ENCODE measurements around the gene NINJ1.

Gene NINJ1, protein sequence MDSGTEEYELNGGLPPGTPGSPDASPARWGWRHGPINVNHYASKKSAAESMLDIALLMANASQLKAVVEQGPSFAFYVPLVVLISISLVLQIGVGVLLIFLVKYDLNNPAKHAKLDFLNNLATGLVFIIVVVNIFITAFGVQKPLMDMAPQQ

DNA sequence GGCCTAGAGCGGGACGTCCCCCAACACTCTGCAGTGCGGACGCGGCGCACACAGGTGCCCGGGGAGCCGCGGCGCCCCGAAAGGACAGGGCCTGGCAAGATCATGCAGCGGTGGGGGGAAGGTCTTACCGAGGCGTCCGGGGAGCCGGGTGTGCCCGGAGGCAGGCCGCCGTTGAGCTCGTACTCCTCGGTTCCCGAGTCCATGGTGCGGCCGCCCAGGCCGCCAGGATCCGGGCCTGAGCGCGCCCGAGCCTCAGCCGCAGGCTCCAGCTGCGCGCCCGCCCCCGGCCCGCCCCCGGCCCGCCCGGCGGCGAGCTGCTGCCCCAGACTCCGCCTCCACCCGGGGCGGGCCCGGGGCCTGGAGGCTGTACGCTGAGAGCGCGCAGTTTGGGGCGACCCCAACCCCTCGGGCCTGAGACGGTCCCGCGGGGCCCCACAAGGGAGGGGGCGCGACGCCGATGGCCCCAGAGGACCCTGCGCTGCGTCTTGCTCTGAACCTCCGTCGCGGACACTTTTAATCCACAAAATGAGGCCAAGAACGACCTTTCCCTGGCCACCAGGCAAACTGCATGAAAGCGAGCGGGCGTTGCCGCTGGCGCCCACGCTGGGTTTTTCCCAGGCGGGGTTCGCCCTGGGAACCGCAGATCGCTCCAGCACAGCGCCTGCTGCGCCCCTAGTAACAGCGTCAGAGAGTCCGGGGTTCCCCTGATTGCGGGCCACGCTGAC, at the start of gene NINJ1:
TSS of gene NINJ1 (minus strand) at position 237 of the 725 bp plus-strand sequence. CDS start at position 203, 34 bp downstream.
- Histone ChIP-seq H3K4me1 (ENCODE audit: control insufficient read depth, insufficient read depth, low read length) (peaks cover 8% of the 10 kb centered on the region), H3K27me3 (ENCODE audit: control insufficient read depth, insufficient read depth, low read length) (no peaks in the 10 kb centered on the region), H3K9me3 (ENCODE audit: control insufficient read depth, insufficient read depth, low read length) (no peaks in the 10 kb centered on the region), H3K36me3 (ENCODE audit: control insufficient read depth, insufficient read depth, low read length) (no peaks in the 10 kb centered on the region), H3K4me3 (ENCODE audit: low read length) (peak within 1 kb of the TSS; percentile 67), H3K27ac (ENCODE audit: low read length) (no peak within 1 kb of the TSS)
- no CpG with 5 or more reads among the region's 78 CpGs for WGBS (ENCODE audit: insufficient coverage, insufficient read length)
- DNase-seq (ENCODE audit: low read depth, low spot score), result no peak

DNA sequence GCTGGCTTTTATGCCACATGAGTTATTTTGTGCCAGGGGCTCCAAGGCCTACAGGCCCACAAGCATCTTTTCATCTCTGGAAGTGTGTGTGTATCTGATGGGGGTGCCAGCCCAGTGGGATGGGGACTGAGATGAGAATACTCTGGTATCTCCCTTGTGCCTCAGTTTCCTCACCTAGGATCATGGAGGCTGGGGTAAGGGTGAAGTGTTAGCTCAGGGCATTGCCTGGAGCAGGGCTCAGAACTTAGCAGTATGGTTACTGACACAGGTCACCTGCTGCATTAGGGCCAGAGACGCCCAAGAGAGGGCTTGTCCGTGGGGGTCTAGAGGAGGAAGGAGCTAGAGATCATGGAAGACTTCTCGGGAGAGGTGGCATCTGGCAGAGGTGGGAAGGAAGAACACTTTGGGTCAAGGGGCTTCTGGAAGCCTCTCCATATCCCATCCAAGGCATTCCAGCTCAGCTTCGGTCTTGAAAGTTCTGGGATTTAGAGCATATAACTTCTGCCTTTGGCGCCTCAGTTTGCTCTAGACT, 49.1 kb upstream of the NINJ1 start:
- no peak for DNase-seq (ENCODE audit: low read depth, low spot score)
- no CpG with 5 or more reads among the region's 5 CpGs for WGBS (ENCODE audit: insufficient coverage, insufficient read length)
- Histone ChIP-seq H3K9me3 (ENCODE audit: control insufficient read depth, insufficient read depth, low read length) (no peaks in the 10 kb centered on the region), H3K4me1 (ENCODE audit: control insufficient read depth, insufficient read depth, low read length) (peaks cover 1% of the 10 kb centered on the region; the same call in 1 of the 2 replicates), H3K27ac (ENCODE audit: low read length) (no peak overlapping the region), H3K36me3 (ENCODE audit: control insufficient read depth, insufficient read depth, low read length) (no peaks in the 10 kb centered on the region; the same call in 1 of the 2 replicates), H3K4me3 (ENCODE audit: low read length) (no peak overlapping the region), H3K27me3 (ENCODE audit: control insufficient read depth, insufficient read depth, low read length) (peaks cover 3% of the 10 kb centered on the region; the same call in 1 of the 2 replicates)

DNA sequence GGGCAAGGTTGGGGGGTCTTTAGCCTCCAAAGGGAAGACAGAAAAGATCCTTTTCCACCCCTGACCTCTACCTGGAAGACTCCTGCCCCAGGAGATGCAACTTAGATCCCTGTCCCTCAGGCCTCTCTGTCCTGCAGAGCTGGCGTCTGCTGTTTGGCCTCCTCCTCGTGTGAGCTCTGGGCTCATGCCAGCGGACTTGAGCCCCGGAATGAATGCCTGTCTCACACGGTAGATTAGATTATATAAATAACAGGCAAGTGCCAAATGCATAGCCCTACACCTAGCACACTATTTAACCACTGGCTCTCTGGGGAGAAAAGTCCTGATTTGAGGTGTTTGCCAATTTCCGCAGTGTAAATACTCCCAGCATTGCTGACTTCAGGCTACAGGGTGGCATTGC, 48.5 kb upstream of the NINJ1 start:
- no CpG with 5 or more reads among the region's 6 CpGs for WGBS (ENCODE audit: insufficient coverage, insufficient read length)
- peaks cover 3% of the 10 kb centered on the region; the same call in 1 of the 2 replicates for H3K27me3 ChIP-seq (ENCODE audit: control insufficient read depth, insufficient read depth, low read length)

DNA sequence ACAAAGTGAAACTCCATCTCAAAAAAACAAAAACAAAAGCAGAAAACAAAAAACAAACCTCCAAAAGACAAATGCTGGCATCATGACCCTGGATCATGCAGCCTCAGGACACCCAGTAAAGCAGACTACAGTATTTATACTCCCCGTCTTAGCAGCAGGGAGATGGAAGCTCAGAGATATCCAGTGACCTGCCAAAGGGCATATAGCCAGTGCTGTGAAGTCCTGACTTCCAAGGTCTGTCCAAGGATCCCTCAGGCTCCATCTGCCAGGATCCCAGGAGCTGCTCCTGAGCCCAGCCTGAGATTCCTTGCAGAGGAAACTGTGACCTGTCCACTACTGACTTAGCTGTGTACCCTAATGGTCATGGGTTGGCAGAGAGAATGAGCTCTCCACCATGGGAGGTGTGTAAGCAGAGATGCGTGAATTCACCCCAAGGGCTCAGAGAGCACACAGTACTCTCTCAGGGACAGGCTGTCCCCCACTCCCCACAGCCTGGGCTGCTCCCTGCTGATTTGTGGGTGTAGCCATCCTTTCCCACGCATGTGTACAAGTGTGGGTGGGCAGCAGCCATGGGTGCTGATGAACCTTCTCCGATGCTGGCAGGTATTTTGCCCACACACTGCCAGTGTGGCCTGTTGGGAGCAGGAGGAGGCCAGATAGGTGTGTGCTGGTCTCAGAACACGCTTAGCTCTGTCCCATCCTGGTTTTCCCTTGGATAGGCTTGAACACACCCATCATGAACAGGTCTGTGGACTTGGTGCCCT, 47.8 kb upstream of the NINJ1 start:
- no CpG with 5 or more reads among the region's 5 CpGs for WGBS (ENCODE audit: insufficient coverage, insufficient read length)

More for the DNA sequence above, 48.5 kb upstream of the NINJ1 start:
- DNase-seq (ENCODE audit: low read depth, low spot score), result no peak
- no peak overlapping the region for H3K4me3 ChIP-seq (ENCODE audit: low read length)
- H3K27ac ChIP-seq (ENCODE audit: low read length), result no peak overlapping the region
- no peaks in the 10 kb centered on the region; the same call in 1 of the 2 replicates for H3K36me3 ChIP-seq (ENCODE audit: control insufficient read depth, insufficient read depth, low read length)
- H3K4me1 ChIP-seq (ENCODE audit: control insufficient read depth, insufficient read depth, low read length), result peaks cover 1% of the 10 kb centered on the region; the same call in 1 of the 2 replicates
- H3K9me3 ChIP-seq (ENCODE audit: control insufficient read depth, insufficient read depth, low read length), result no peaks in the 10 kb centered on the region

DNA sequence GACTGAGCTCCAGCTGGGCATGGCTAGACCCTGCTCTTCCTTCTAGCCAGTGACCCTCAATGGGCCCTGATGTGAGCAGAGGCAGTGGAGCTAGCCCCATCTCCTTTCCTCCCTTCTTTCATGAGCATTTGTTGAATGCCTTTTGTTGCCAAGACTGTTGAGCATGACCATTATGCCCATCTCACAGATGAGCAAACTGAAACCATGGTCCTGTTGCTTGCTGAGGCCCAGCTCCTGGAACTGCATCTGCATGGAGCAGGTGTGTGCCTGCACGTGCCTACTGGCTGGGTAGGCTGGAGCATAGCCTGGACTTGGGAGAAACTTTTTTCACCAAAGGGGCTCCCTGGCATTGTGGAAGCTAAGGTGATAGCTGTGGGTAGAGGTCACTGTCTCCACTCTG, 46.9 kb upstream of the NINJ1 start:
- peaks cover 1% of the 10 kb centered on the region; the same call in 1 of the 2 replicates for H3K4me1 ChIP-seq (ENCODE audit: control insufficient read depth, insufficient read depth, low read length)
- WGBS (ENCODE audit: insufficient coverage, insufficient read length), result no CpG with 5 or more reads among the region's 1 CpG
- no peak overlapping the region for H3K4me3 ChIP-seq (ENCODE audit: low read length)
- H3K9me3 ChIP-seq (ENCODE audit: control insufficient read depth, insufficient read depth, low read length), result no peaks in the 10 kb centered on the region
- H3K27ac ChIP-seq (ENCODE audit: low read length), result no peak overlapping the region
- H3K36me3 ChIP-seq (ENCODE audit: control insufficient read depth, insufficient read depth, low read length), result no peaks in the 10 kb centered on the region; the same call in 1 of the 2 replicates
- DNase-seq (ENCODE audit: low read depth, low spot score), result no peak
- H3K27me3 ChIP-seq (ENCODE audit: control insufficient read depth, insufficient read depth, low read length), result peaks cover 3% of the 10 kb centered on the region; the same call in 1 of the 2 replicates

More for the DNA sequence above, 47.8 kb upstream of the NINJ1 start:
- DNase-seq (ENCODE audit: low read depth, low spot score), result no peak
- Histone ChIP-seq H3K4me3 (ENCODE audit: low read length) (no peak overlapping the region), H3K4me1 (ENCODE audit: control insufficient read depth, insufficient read depth, low read length) (peaks cover 1% of the 10 kb centered on the region; the same call in 1 of the 2 replicates), H3K27ac (ENCODE audit: low read length) (no peak overlapping the region), H3K27me3 (ENCODE audit: control insufficient read depth, insufficient read depth, low read length) (peaks cover 3% of the 10 kb centered on the region; the same call in 1 of the 2 replicates), H3K9me3 (ENCODE audit: control insufficient read depth, insufficient read depth, low read length) (no peaks in the 10 kb centered on the region), H3K36me3 (ENCODE audit: control insufficient read depth, insufficient read depth, low read length) (no peaks in the 10 kb centered on the region; the same call in 1 of the 2 replicates)

DNA sequence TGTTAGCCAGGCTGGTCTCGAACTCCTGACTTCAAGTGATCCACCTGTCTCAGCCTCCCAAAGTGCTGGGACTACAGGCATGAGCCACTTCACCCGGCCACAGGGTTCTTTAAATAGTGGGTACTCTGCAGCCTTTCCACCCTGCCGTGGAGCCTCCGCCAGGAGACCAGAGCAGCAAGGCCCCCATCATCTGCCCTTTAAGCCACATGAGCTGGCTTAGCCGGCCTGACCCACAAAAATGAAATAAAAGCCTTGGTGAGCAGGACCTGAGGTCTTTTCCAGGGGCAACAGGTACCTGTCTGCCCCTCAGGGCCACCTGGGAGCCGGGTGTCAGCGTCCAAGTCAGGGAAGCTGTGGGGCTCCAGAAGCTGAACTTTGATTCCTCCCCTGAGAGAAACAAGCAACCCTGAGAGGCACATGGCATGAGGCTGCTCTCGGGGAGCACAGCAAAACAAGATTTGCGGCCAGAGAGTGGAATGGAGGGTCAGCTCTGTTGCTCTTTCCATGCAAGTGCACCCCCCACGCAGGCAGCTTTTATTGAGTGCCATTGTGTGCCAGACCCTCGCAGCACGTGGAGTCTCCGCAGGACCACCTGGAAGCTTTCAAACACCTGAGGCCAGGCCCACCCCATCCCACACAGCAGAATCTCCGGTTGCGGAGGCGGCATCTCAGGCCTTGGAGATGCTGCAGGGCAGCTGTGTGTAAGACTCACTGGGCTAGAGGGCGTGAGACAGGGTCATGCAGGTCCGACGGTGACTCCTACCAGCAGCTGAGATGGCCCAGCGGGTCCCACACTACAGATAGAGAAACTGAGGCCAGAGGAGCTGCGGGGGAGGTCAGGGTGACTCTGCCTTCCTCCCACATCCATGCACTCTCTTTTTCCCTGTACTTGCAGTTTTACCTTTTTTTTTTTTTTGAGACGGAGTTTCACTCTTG, 45.1 kb upstream of the NINJ1 start:
- no CpG with 5 or more reads among the region's 22 CpGs for WGBS (ENCODE audit: insufficient coverage, insufficient read length)

DNA sequence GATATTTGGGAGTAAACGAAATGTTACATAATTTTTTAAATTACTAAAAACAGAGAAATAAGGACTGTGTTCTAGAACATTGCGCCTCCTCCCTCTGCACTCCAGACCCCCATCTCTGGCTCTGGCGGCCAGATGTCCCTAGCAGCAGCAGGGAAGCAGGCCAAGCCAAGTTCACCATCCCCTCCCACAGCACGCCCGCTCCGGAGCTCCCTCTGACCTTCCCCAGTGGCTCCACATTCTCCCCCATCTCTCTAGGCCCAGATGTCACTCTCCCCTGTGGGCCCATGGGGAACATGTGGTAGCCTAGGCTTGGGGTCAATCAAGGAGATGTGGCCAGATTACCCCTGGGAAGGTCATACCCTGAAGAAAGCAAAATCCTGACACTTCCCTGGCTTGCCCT, 43.6 kb upstream of the NINJ1 start:
- Histone ChIP-seq H3K27me3 (ENCODE audit: control insufficient read depth, insufficient read depth, low read length) (no peaks in the 10 kb centered on the region; the same call in 1 of the 2 replicates), H3K4me1 (ENCODE audit: control insufficient read depth, insufficient read depth, low read length) (no peaks in the 10 kb centered on the region), H3K4me3 (ENCODE audit: low read length) (no peak overlapping the region), H3K36me3 (ENCODE audit: control insufficient read depth, insufficient read depth, low read length) (no peaks in the 10 kb centered on the region; the same call in 1 of the 2 replicates), H3K27ac (ENCODE audit: low read length) (no peak overlapping the region), H3K9me3 (ENCODE audit: control insufficient read depth, insufficient read depth, low read length) (no peaks in the 10 kb centered on the region)
- DNase-seq (ENCODE audit: low read depth, low spot score), result no peak
- no CpG with 5 or more reads among the region's 6 CpGs for WGBS (ENCODE audit: insufficient coverage, insufficient read length)

More for the DNA sequence above, 45.1 kb upstream of the NINJ1 start:
- no peak for DNase-seq (ENCODE audit: low read depth, low spot score)
- Histone ChIP-seq H3K9me3 (ENCODE audit: control insufficient read depth, insufficient read depth, low read length) (no peaks in the 10 kb centered on the region), H3K36me3 (ENCODE audit: control insufficient read depth, insufficient read depth, low read length) (no peaks in the 10 kb centered on the region; the same call in 1 of the 2 replicates), H3K27me3 (ENCODE audit: control insufficient read depth, insufficient read depth, low read length) (peaks cover 3% of the 10 kb centered on the region; the same call in 1 of the 2 replicates), H3K4me3 (ENCODE audit: low read length) (no peak overlapping the region), H3K4me1 (ENCODE audit: control insufficient read depth, insufficient read depth, low read length) (peaks cover 1% of the 10 kb centered on the region; the same call in 1 of the 2 replicates), H3K27ac (ENCODE audit: low read length) (no peak overlapping the region)

DNA sequence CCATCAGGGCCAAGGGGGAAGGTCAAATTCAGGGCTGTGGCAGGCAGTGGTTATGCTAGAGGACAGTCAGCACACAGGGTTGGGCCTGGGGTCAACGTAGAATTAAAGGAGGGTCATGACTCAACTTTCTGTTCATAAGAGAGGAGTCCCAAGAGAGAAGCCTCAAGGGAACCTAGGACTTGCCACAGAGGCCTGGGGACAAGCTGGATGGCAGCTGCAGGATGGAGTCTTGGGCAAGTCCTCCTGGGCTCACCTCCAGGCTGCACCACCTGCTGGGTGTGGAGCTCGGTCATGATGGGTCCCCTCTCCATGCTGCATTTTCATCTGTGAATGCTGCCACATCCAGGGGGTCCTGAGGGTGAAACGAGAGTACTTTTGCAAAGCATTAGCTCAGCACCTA, 40.9 kb upstream of the NINJ1 start:
- Histone ChIP-seq H3K27ac (ENCODE audit: low read length) (no peak overlapping the region), H3K9me3 (ENCODE audit: control insufficient read depth, insufficient read depth, low read length) (no peaks in the 10 kb centered on the region), H3K4me3 (ENCODE audit: low read length) (no peak overlapping the region), H3K27me3 (ENCODE audit: control insufficient read depth, insufficient read depth, low read length) (no peaks in the 10 kb centered on the region), H3K4me1 (ENCODE audit: control insufficient read depth, insufficient read depth, low read length) (no peaks in the 10 kb centered on the region), H3K36me3 (ENCODE audit: control insufficient read depth, insufficient read depth, low read length) (no peaks in the 10 kb centered on the region; the same call in 1 of the 2 replicates)
- no peak for DNase-seq (ENCODE audit: low read depth, low spot score)
- no CpG with 5 or more reads among the region's 3 CpGs for WGBS (ENCODE audit: insufficient coverage, insufficient read length)

DNA sequence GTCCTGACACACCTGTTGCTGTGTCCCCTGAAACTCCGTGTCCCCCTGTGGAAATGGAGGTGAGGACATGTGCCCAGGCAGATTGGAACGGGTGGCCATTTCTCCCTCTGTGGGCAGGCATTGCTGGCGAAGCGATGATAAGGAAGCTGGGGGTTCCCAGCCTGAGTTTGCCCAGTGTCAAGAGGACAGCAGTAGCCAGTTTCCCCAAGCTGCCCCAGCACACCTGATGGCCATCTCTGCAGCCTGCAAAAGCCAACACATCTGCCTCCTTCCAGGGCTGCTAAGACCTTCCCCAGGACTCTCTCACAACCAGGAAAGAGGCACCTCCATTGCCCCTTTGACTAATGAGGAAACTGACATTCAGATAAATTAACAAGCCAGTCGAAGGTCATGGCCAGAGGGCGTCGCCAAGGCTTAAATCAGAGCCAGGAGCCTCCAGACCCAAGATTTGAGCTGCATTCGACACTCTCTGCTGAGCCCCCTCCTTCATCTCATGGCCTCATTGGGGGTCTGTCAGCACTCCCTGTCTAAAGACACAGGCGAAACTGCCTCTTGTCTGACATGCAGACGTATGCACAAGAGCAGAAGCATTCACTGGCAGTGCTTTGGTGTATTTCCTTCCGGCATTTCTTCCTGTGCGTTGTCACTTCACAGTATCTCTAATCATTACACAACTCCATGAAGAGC, 39.5 kb upstream of the NINJ1 start:
- Histone ChIP-seq H3K27ac (ENCODE audit: low read length) (no peak overlapping the region), H3K36me3 (ENCODE audit: control insufficient read depth, insufficient read depth, low read length) (no peaks in the 10 kb centered on the region; the same call in 1 of the 2 replicates), H3K9me3 (ENCODE audit: control insufficient read depth, insufficient read depth, low read length) (no peaks in the 10 kb centered on the region), H3K27me3 (ENCODE audit: control insufficient read depth, insufficient read depth, low read length) (no peaks in the 10 kb centered on the region), H3K4me1 (ENCODE audit: control insufficient read depth, insufficient read depth, low read length) (no peaks in the 10 kb centered on the region), H3K4me3 (ENCODE audit: low read length) (no peak overlapping the region)
- no peak for DNase-seq (ENCODE audit: low read depth, low spot score)
- WGBS (ENCODE audit: insufficient coverage, insufficient read length), result no CpG with 5 or more reads among the region's 12 CpGs

Measured in iPS DF 6.9 (cell line).